Measurements from ENCODE around the gene HTR6. TPM values are rescaled to one million over a fixed set of nuclear protein-coding genes. Genes with fewer than 3 reads are reported as not detected.

The HTR6 gene
- total RNA-seq, 1 experiment from 2014 or later = 0.37 TPM

DNA sequence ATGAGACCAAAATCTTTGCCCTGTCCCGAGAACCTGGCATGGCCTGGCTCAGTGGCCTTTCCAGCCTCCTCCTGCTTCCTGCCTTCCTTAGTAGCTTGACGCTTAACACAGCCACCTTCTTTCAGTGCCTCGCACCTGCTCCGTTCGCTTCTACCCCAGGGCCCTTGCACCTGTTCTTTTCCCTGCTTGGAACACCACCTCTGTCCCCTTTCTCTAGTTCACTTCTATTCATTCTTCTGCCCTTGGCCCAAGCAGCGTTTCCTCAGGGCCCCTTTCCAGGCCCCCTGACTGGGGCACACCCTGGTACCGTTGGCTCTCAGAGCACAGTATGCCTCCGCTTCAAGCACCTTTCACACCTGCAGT, 9.0 kb upstream of the HTR6 start:
- no CpG with 5 or more reads among the region's 8 CpGs for WGBS (ENCODE audit: extremely low coverage, insufficient read length, low lambda C conversion rate)

More for the DNA sequence above, 9.0 kb upstream of the HTR6 start:
- no peak overlapping the region for H2BK15ac ChIP-seq (ENCODE audit: low read depth, low read length)
- H3K18ac ChIP-seq (ENCODE audit: insufficient read length, low read depth, low read length) = no peak overlapping the region
- H3K4me3 Mint-ChIP-seq = no peak overlapping the region; a peak in 1 of 5 replicates
- no peak overlapping the region for H2BK5ac ChIP-seq (ENCODE audit: insufficient read length, low read length)
- H3K79me2 ChIP-seq (ENCODE audit: insufficient read depth, low read length) = no peaks in the 10 kb centered on the region
- H3K4me2 ChIP-seq (ENCODE audit: insufficient read depth, insufficient read length, low read length) = no peak overlapping the region
- no peak overlapping the region for H4K8ac ChIP-seq (replicated peaks; ENCODE audit: insufficient read length, low read depth, low read length)
- no peak overlapping the region for H3K27ac ChIP-seq (ENCODE audit: insufficient read length, low read depth, low read length)
- TF ChIP-seq CTCF (conservative IDR thresholded peaks at IDR 0.05) = no peak
- H3K4me1 ChIP-seq (ENCODE audit: insufficient read depth, low read length) = no peaks in the 10 kb centered on the region
- no peaks in the 10 kb centered on the region for H3K23me2 ChIP-seq (ENCODE audit: insufficient read length, low read depth, low read length, poor library complexity, severe bottlenecking)
- H3K9me3 Mint-ChIP-seq = no peaks in the 10 kb centered on the region
- 0 out of 2 replicates have a peak, but pooled peaks cover 5% of the 10 kb centered on the region for H3K27me3 Mint-ChIP-seq (ENCODE audit: low read depth)
- peaks cover 2% of the 10 kb centered on the region; the same call in 1 of the 2 replicates for H3K27me3 ChIP-seq (ENCODE audit: insufficient read depth, low read length)
- no peaks in the 10 kb centered on the region for H3K36me3 Mint-ChIP-seq (ENCODE audit: insufficient read depth in 1 of 3, low read depth in 3 of 3)
- DNase-seq = no peak
- no peak overlapping the region for H2AK5ac ChIP-seq (ENCODE audit: insufficient read length, low read length)
- no peak overlapping the region for H2BK120ac ChIP-seq (ENCODE audit: low read depth, low read length, poor library complexity, severe bottlenecking)
- no peak overlapping the region for H2AFZ ChIP-seq (ENCODE audit: low read length)
- no peak overlapping the region for H4K91ac ChIP-seq (ENCODE audit: insufficient read length, low read depth, low read length)
- H3K4me1 Mint-ChIP-seq = peaks cover 22 to 37% of the 10 kb centered on the region in 2 experiments
- peak overlapping the region in 1 of 3 experiments; percentile 50; a peak in 1 of 7 replicates for H3K27ac Mint-ChIP-seq
- no peak overlapping the region for H3K56ac ChIP-seq (ENCODE audit: insufficient read length, low read depth, low read length)
- no peaks in the 10 kb centered on the region for H3K79me1 ChIP-seq (ENCODE audit: insufficient read depth, low read depth, low read length, poor library complexity, severe bottlenecking)
- H3K9me3 ChIP-seq (ENCODE audit: control insufficient read depth, low read depth, low read length) = no peaks in the 10 kb centered on the region
- H3K23ac ChIP-seq (ENCODE audit: insufficient read length, low read depth, low read length) = no peak overlapping the region
- no peak overlapping the region for H4K5ac ChIP-seq (ENCODE audit: insufficient read length, low read depth, low read length)
- no peak overlapping the region for H3K14ac ChIP-seq (ENCODE audit: insufficient read depth, low read length)
- H4K20me1 ChIP-seq (ENCODE audit: control insufficient read depth, insufficient read depth, insufficient read length) = no peaks in the 10 kb centered on the region
- no peak overlapping the region for H3T11ph ChIP-seq (ENCODE audit: low read length)
- H2BK12ac ChIP-seq (ENCODE audit: insufficient read length, low read depth, low read length) = no peak overlapping the region
- H3K9ac ChIP-seq (ENCODE audit: extremely low read depth, insufficient read length, low read length) = no peak overlapping the region
- H3K4ac ChIP-seq (ENCODE audit: low read depth, low read length) = no peak overlapping the region
- no peak overlapping the region for H2BK20ac ChIP-seq (ENCODE audit: low read depth, low read length, poor library complexity, severe bottlenecking)
